Kidney (tissue), 14 donors: Measurements from ENCODE around the gene TRIM33. TPM values are rescaled to one million over a fixed set of nuclear protein-coding genes. Genes with fewer than 3 reads are reported as not detected.
A peak's percentile ranks its signal among the peaks of the same experiment; 100 is the strongest.

ENCODE experiments used
- DNase-seq, 5 donors: peaks; one replicate each; pipeline ENCODE4 v3.0.0-alpha.2; 2013 to 2020
- FAIRE-seq: peaks from 2 replicates; lab custom pipeline; 2012; peaks lifted over from hg19 to GRCh38; lab: Jason Lieb, UNC
- H3K27ac ChIP-seq, 2 donors: one replicate each; pipeline ENCODE4 v1.7.0; 2013; ENCODE audit warnings: low read depth in 2 of 2, low read length in 2 of 2, inconsistent platforms in 1 of 2
- H3K27me3 ChIP-seq: one replicate; pipeline ENCODE4 v1.7.1; 2013; ENCODE audit warnings: low read length, inconsistent platforms; ENCODE audit not compliant: control insufficient read depth, insufficient read depth
- H3K36me3 ChIP-seq, 3 donors: one replicate each; pipeline versions ENCODE4 v1.7.0 to v1.7.1; 2013; ENCODE audit warnings: low read length in 3 of 3, control low read depth in 1 of 3, inconsistent platforms in 1 of 3; ENCODE audit not compliant: insufficient read depth in 3 of 3, control insufficient read depth in 2 of 3
- H3K4me1 ChIP-seq, 3 donors: one replicate each; pipeline versions ENCODE4 v1.7.0 to v1.7.1; 2013; ENCODE audit warnings: low read length in 3 of 3, inconsistent platforms in 1 of 3, low read depth in 1 of 3; ENCODE audit not compliant: control insufficient read depth in 2 of 3, insufficient read depth in 2 of 3
- H3K4me3 ChIP-seq, 3 donors: one replicate each; pipeline versions ENCODE4 v1.7.0 to v1.8.1; 2013; ENCODE audit warnings: low read length in 3 of 3, control low read depth in 1 of 3, inconsistent platforms in 1 of 3
- H3K9ac ChIP-seq, 3 donors: one replicate each; pipeline versions ENCODE4 v1.7.0 to v1.7.1; 2013; ENCODE audit warnings: low read length in 3 of 3, control low read depth in 1 of 3, inconsistent platforms in 1 of 3
- H3K9me3 ChIP-seq, 3 donors: one replicate each; pipeline versions ENCODE4 v1.7.0 to v1.7.1; 2013; ENCODE audit warnings: low read length in 3 of 3, control low read depth in 1 of 3, inconsistent platforms in 1 of 3; ENCODE audit not compliant: control insufficient read depth in 2 of 3, insufficient read depth in 1 of 3
- CTCF ChIP-seq: IDR thresholded peaks from 3 replicates; pipeline ENCODE4 v1.5.1; 2012; ENCODE audit warnings: mild to moderate bottlenecking, moderate library complexity, borderline replicate concordance; ENCODE audit not compliant: insufficient read depth; ENCODE audit errors: extremely low read depth
- intact Hi-C: fragments of 100-400 bp; cut with DNase I; formaldehyde crosslinking; loops from one replicate; pipeline ENCODE4 v1.11.1; 2022
- polyA plus RNA-seq: library from polyadenylated mRNA; stranded (reverse); fragments of 350-450 nt; fragmentation: Illumina TruSeq; extraction: RNeasy Lipid Tissue Mini Kit (QIAGEN cat#74804); gene quantifications from one replicate; pipeline ENCODE4 v1.2.3, GENCODE V29; 2014; ENCODE audit warnings: low read depth, low replicate concordance; ENCODE audit not compliant: insufficient read depth
- total RNA-seq: library from RNA; stranded (reverse); fragmentation: NEBNext Ultra II Directional; extraction: Animal tissue kit (Norgen Biotek cat#: 25700); gene quantifications from one replicate; pipeline ENCODE4 v1.2.1, GENCODE V29; 2021
- donor health status: control.
- donor health status: control.
- donor health status: control.
- donor health status: control.
- donor health status: control.
- donor health status: DM: yes; HTN: yes; CAD: no.
- donor health status: Normal renal cell carcinoma (clear cell type).

TRIM33 gene
- total and polyA plus RNA-seq, 2 donors from 2014 or later = 13.3 to 36.2 TPM

- FAIRE-seq = no peak
- TF ChIP-seq CTCF = peak; percentile 0
- Histone ChIP-seq H3K27me3 (no peaks in the 10 kb centered on the region), H3K4me3 (no peak overlapping the region), H3K4me1 (peaks cover 0 to 12% (median 9%) of the 10 kb centered on the region in 3 donors), H3K9me3 (no peaks in the 10 kb centered on the region), H3K36me3 (no peaks in the 10 kb centered on the region), H3K27ac (no peak overlapping the region), H3K9ac (no peak overlapping the region)
- DNase-seq = peak in 1 of 5 donors; percentile 2
- intact Hi-C loops = no loop called here
These were observed 44.5 kb downstream of the TRIM33 start for GRCh38 chr1:114466334-114467014.

GRCh38 chr1:114462963-114463362, 48.0 kb downstream of the TRIM33 start:
- Histone ChIP-seq H3K4me3 (no peak overlapping the region), H3K9ac (no peak overlapping the region), H3K27me3 (no peaks in the 10 kb centered on the region), H3K4me1 (peaks cover 0 to 4% (median 4%) of the 10 kb centered on the region in 3 donors), H3K9me3 (no peaks in the 10 kb centered on the region), H3K27ac (no peak overlapping the region), H3K36me3 (peaks cover 0 to 4% (median 0%) of the 10 kb centered on the region in 3 donors)
- no peak for DNase-seq
- intact Hi-C loops = no loop called here
- TF ChIP-seq CTCF = no peak
- no peak for FAIRE-seq

GRCh38 chr1:114462341-114462740, 48.7 kb downstream of the TRIM33 start:
- Histone ChIP-seq H3K9ac (no peak overlapping the region), H3K27me3 (no peaks in the 10 kb centered on the region), H3K27ac (no peak overlapping the region), H3K36me3 (peaks cover 0 to 4% (median 0%) of the 10 kb centered on the region in 3 donors), H3K4me3 (no peak overlapping the region), H3K9me3 (no peaks in the 10 kb centered on the region), H3K4me1 (peaks cover 0 to 2% (median 0%) of the 10 kb centered on the region in 3 donors)
- TF ChIP-seq CTCF = no peak
- intact Hi-C loops = no loop called here
- DNase-seq (no peak), FAIRE-seq (no peak)
